Neural progenitor cell (in vitro differentiated cells): ENCODE measurements around the gene WLS. TPM values are rescaled to one million over a fixed set of nuclear protein-coding genes. Genes with fewer than 3 reads are reported as not detected.

Source experiments
- DNase-seq: peaks from one replicate; pipeline ENCODE4 v3.0.0-alpha.2; 2016; ENCODE audit warnings: low spot score
- H2AFZ ChIP-seq: fragments of 200-600 bp; sonication (generic); replicated peaks from 2 replicates; pipeline ENCODE4 v1.6.1; 2016; ENCODE audit warnings: antibody characterized with exemption
- H3F3A ChIP-seq: fragments of 200-600 bp; sonication (generic); 2 replicates; pipeline ENCODE4 v1.6.1; 2016; ENCODE audit warnings: antibody characterized with exemption, low read depth
- H3K27ac ChIP-seq: fragments of 200-600 bp; sonication (generic); 2 replicates; pipeline ENCODE4 v1.5.1; 2016; ENCODE audit warnings: mild to moderate bottlenecking
- H3K27me3 ChIP-seq: fragments of 200-600 bp; sonication (generic); 2 replicates; pipeline ENCODE4 v1.6.1; 2016; ENCODE audit warnings: mild to moderate bottlenecking, moderate library complexity
- H3K36me3 ChIP-seq: fragments of 200-600 bp; sonication (generic); 2 replicates; pipeline ENCODE4 v1.5.1; 2016
- H3K4me1 ChIP-seq: fragments of 200-600 bp; sonication (generic); 2 replicates; pipeline ENCODE4 v1.6.1; 2016; ENCODE audit warnings: mixed run types
- H3K4me2 ChIP-seq: fragments of 200-600 bp; sonication (generic); 2 replicates; pipeline ENCODE4 v1.6.1; 2016
- H3K4me3 ChIP-seq: fragments of 200-600 bp; sonication (generic); 2 replicates; pipeline ENCODE4 v1.5.1; 2016
- H3K79me2 ChIP-seq: fragments of 200-600 bp; sonication (generic); 2 replicates; pipeline ENCODE4 v1.6.1; 2016; ENCODE audit warnings: low read depth
- H3K9ac ChIP-seq: fragments of 200-600 bp; sonication (generic); 2 replicates; pipeline ENCODE4 v1.6.1; 2016
- H3K9me3 ChIP-seq: fragments of 200-600 bp; sonication (generic); 2 replicates; pipeline ENCODE4 v1.5.1; 2016; ENCODE audit warnings: low read depth
- H4K20me1 ChIP-seq: fragments of 200-600 bp; sonication (generic); 2 replicates; pipeline ENCODE4 v1.6.1; 2016; ENCODE audit warnings: low read depth
- H3K27ac Mint-ChIP-seq: 3 replicates; pipeline ENCODE4 v1.8.0; 2021; ENCODE audit warnings: mixed read lengths
- H3K27me3 Mint-ChIP-seq: 2 replicates; pipeline ENCODE4 v1.8.0; 2022; ENCODE audit warnings: low read depth, mild to moderate bottlenecking, inconsistent platforms, moderate library complexity, mixed read lengths; ENCODE audit not compliant: insufficient read depth
- H3K36me3 Mint-ChIP-seq: 3 replicates; pipeline ENCODE4 v1.8.0; 2021; ENCODE audit warnings: mixed read lengths
- H3K4me1 Mint-ChIP-seq: 3 replicates; pipeline ENCODE4 v1.8.0; 2021; ENCODE audit warnings: mixed read lengths
- H3K4me3 Mint-ChIP-seq: 3 replicates; pipeline ENCODE4 v1.8.0; 2021; ENCODE audit warnings: mild to moderate bottlenecking, moderate library complexity, mixed read lengths
- H3K9me3 Mint-ChIP-seq: 3 replicates; pipeline ENCODE4 v1.8.0; 2020; ENCODE audit warnings: mixed read lengths
- EZH2 ChIP-seq: fragments of 200-600 bp; sonication (generic); IDR thresholded peaks from 2 replicates; pipeline ENCODE4 v1.6.1; 2017; ENCODE audit warnings: antibody characterized with exemption, mild to moderate bottlenecking, moderate library complexity
- EZH2phosphoT487 ChIP-seq: fragments of 200-600 bp; sonication (generic); IDR thresholded peaks from 2 replicates; pipeline ENCODE4 v1.6.1; 2017; ENCODE audit warnings: antibody characterized with exemption
- total RNA-seq: library from RNA; depleted of rRNA; stranded (reverse); fragments of >200 nt; gene quantifications from 2 replicates; pipeline ENCODE4 v1.2.3, GENCODE V29; 2015; ENCODE audit warnings: low replicate concordance
- TF ChIP-seq, protein P1 (sequence below): fragments of 200-600 bp; sonication (generic); IDR thresholded peaks from 2 replicates; pipeline ENCODE4 v1.5.1; 2017; ENCODE audit warnings: antibody characterized with exemption, mild to moderate bottlenecking

Gene WLS
- total RNA-seq, 1 donor from 2014 or later = 259 TPM

DNA sequence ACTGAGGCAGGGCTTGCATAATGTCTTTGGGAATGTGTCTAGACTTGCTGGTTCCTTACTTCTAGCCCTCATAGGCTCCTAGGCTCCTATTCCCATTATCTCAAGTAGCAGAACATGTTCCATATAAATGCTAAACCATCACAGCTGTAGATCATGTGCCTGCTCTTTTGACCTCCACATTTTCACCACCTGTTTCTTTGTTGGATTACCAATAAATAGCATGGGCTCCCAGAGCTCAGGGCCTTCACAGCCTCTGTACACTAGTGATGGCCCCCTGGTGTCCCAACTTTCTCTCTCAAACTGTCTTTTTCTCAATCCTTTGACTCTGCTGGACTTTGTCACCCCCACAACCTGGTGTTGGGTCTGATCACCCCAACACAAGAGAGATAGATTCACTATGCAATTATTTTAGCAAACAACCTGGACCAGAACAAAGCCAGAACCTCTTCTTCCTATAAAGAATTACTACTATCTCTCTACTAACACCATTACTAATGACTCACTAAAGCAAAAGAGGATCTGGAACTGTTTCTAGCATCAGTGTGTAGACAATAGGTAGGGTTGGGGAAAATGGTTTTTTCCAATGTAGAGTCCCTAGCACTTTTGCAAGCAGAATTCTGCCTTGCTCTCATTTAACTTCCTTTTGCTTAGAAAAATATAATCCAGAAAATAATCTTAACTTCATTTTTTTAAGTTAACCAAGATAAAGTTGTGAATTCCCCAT, 51.7 kb downstream of the WLS start:
- Histone ChIP-seq H3K27ac (no peak overlapping the region), H2AFZ (no peak overlapping the region), H3K4me2 (no peak overlapping the region), H3K36me3 (peaks cover 3% of the 10 kb centered on the region), H3K9ac (no peak overlapping the region), H3F3A (peaks cover 3% of the 10 kb centered on the region), H3K27me3 (no peaks in the 10 kb centered on the region), H4K20me1 (peaks cover 3% of the 10 kb centered on the region), H3K79me2 (no peaks in the 10 kb centered on the region), H3K4me3 (no peak overlapping the region), H3K4me1 (peaks cover 8% of the 10 kb centered on the region), H3K9me3 (no peaks in the 10 kb centered on the region)
- Mint-ChIP-seq H3K27me3 (peaks cover 3% of the 10 kb centered on the region), H3K4me1 (peaks cover 29% of the 10 kb centered on the region), H3K36me3 (peaks cover 79% of the 10 kb centered on the region), H3K9me3 (peaks cover 10% of the 10 kb centered on the region), H3K4me3 (no peak overlapping the region), H3K27ac (peak overlapping the region; percentile 2)
- no peak for TF ChIP-seq EZH2phosphoT487
- TF ChIP-seq, protein P1, sequence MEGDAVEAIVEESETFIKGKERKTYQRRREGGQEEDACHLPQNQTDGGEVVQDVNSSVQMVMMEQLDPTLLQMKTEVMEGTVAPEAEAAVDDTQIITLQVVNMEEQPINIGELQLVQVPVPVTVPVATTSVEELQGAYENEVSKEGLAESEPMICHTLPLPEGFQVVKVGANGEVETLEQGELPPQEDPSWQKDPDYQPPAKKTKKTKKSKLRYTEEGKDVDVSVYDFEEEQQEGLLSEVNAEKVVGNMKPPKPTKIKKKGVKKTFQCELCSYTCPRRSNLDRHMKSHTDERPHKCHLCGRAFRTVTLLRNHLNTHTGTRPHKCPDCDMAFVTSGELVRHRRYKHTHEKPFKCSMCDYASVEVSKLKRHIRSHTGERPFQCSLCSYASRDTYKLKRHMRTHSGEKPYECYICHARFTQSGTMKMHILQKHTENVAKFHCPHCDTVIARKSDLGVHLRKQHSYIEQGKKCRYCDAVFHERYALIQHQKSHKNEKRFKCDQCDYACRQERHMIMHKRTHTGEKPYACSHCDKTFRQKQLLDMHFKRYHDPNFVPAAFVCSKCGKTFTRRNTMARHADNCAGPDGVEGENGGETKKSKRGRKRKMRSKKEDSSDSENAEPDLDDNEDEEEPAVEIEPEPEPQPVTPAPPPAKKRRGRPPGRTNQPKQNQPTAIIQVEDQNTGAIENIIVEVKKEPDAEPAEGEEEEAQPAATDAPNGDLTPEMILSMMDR = no peak
- no peak for TF ChIP-seq EZH2
- DNase-seq = no peak

DNA sequence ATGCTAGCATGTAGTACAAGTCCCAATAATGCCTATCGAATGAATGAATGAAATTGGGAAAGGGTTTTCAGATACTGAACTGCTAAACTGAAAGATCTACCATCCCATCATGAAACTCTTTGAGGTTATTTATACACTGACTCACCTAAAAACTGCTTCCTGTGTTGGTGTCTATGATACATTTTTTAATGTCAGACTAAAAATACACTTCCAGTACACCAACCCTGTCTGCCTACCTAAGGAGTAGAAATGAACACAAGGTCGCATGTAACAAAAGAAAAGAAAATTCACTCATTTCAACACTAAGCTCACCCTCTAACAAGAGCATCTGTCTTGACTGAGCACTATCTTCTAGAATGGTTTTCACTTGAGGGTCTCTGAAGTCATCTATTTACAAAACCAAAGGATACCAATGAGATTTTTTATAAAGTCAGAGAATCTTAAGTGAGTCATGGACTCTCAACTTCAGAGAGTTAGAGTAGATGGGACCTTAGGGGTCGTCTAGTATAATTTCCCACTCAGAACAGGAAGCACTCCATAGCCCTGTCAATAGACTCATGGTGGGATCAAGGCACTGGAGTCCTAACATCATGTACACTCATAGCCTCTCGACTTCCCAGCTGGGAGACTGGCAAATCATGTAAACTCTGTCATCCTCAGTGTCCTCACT, 53.4 kb downstream of the WLS start:
- Histone ChIP-seq H3K27me3 (no peaks in the 10 kb centered on the region), H3K9me3 (no peaks in the 10 kb centered on the region), H3K9ac (no peak overlapping the region), H2AFZ (no peak overlapping the region), H3K27ac (no peak overlapping the region), H3K36me3 (peaks cover 3% of the 10 kb centered on the region), H3K79me2 (peaks cover 11% of the 10 kb centered on the region), H3F3A (peaks cover 17% of the 10 kb centered on the region), H3K4me1 (peaks cover 23% of the 10 kb centered on the region), H3K4me3 (no peak overlapping the region), H3K4me2 (no peak overlapping the region), H4K20me1 (peaks cover 10% of the 10 kb centered on the region)
- H3K9me3 Mint-ChIP-seq = peaks cover 4% of the 10 kb centered on the region
- peaks cover 45% of the 10 kb centered on the region for H3K4me1 Mint-ChIP-seq
- no peak overlapping the region for H3K4me3 Mint-ChIP-seq
- H3K36me3 Mint-ChIP-seq = peaks cover 67% of the 10 kb centered on the region
- DNase-seq = no peak
- H3K27ac Mint-ChIP-seq = no peak overlapping the region
- H3K27me3 Mint-ChIP-seq = peaks cover 7% of the 10 kb centered on the region
- TF ChIP-seq EZH2 (no peak), EZH2phosphoT487 (no peak)
- TF ChIP-seq, protein P1 = no peak

DNA sequence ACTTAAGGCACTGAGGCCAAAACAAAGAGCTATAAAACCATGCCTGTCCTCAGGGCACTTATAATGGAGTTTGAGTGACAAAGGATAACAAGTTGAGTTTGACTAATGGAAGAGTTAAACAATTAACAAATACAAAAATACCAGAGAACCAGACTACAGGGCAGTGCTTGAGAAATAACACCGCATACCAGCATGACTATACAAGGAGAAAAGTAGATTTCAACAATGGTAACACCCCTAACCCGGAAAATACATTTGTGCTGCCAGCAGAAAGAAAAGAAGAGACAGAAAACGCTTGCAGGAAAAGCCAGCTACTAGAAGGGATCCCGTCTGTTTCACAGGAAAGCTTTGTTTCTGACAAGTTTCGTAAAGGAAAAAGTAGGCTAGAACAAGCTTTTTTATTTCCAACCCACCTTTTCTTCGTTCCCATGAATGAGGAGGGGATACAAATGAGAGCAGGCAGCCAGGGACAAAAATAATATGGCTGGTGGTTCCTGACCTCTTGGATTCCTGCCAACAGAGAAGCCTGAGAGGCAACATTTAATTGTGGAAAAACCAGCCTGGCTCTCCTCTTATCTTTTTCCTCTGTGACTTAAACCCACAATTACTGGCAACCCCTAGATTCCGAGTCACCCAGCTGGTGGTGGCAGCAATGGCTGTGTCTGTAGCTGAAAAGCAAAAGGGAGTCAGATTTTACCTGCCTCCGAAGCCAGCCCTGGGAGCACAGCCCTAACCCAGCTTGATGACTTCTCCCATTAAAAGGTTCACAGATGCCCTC, 56.5 kb downstream of the WLS start:
- H3K27ac Mint-ChIP-seq = peak overlapping the region; percentile 89
- peak overlapping the region; percentile 56 for H3K27ac ChIP-seq
- no peaks in the 10 kb centered on the region for H3K36me3 ChIP-seq
- H3K27me3 Mint-ChIP-seq = peaks cover 9% of the 10 kb centered on the region
- H3K4me1 Mint-ChIP-seq = peaks cover 63% of the 10 kb centered on the region
- H3K9me3 Mint-ChIP-seq = peaks cover 11% of the 10 kb centered on the region
- H3K4me3 Mint-ChIP-seq = no peak overlapping the region
- H3K4me1 ChIP-seq = peaks cover 37% of the 10 kb centered on the region
- no peak for DNase-seq
- H3K36me3 Mint-ChIP-seq = peaks cover 51% of the 10 kb centered on the region
- H2AFZ ChIP-seq = no peak overlapping the region
- no peak overlapping the region for H3K4me2 ChIP-seq
- no peak overlapping the region for H3K9ac ChIP-seq
- peaks cover 22% of the 10 kb centered on the region for H3K79me2 ChIP-seq
- peaks cover 15% of the 10 kb centered on the region for H4K20me1 ChIP-seq
- H3K4me3 ChIP-seq = no peak overlapping the region
- peaks cover 28% of the 10 kb centered on the region for H3F3A ChIP-seq
- TF ChIP-seq EZH2phosphoT487 (no peak), EZH2 (no peak)
- TF ChIP-seq, protein P1 = no peak
- no peaks in the 10 kb centered on the region for H3K9me3 ChIP-seq
- no peaks in the 10 kb centered on the region for H3K27me3 ChIP-seq
